ENCODE data around the gene SP3. TPM values are rescaled to one million over a fixed set of nuclear protein-coding genes. Genes with fewer than 3 reads are reported as not detected.

SP3 gene
- total RNA-seq, 2 experiments from 2014 or later: 101 TPM

DNA sequence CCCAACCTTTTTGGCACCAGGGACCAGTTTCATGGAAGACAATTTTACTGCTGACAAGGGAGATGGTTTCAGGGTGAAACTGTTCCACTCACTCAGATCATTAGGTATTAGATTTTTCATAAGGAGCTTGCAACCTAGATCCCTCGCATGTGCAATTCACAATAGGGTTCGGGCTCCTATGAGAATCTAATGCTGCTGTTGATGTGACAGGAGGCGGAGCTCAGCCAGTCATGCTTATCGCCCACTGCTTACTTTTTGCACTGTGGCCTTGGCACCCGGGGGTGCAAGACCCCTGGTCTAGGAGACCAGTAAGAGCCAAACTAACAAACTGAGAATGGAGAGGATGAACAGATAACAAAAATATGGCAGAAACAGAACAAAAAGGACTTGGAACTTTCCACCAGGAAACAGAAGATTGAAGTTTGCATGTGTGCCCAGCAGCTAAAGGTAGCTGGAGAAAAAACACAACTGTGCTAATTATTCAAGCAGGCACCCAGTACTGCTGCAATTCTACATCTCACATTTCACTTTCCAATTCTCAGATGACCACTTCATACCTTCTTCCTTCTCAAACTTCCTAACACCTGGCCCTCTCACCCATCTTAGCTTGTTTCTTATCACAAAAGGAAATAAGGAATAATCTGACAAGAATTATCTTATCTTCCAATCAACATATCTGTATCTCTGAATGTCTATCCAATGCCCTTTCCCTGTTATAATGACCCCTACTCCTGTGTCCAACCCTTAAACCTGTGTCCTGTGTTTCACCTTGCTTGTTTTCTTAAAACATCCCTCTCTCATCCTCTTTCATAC, 24.8 kb downstream of the SP3 start:
- no peak for DNase-seq
- POLR2A ChIA-PET: no interaction called here
- H3K4me3 Mint-ChIP-seq: no peak overlapping the region
- H3K36me3 Mint-ChIP-seq: peaks cover 34% of the 10 kb centered on the region
- H3K4me1 Mint-ChIP-seq: peaks cover 29% of the 10 kb centered on the region
- H3K27ac Mint-ChIP-seq: peak overlapping the region; percentile 24
- H3K9me3 Mint-ChIP-seq: peaks cover 1% of the 10 kb centered on the region
- H3K27me3 Mint-ChIP-seq: no peaks in the 10 kb centered on the region
- no peak for ATAC-seq (ENCODE audit: low read depth)

- no peaks in the 10 kb centered on the region for H3K27me3 Mint-ChIP-seq
- ATAC-seq (ENCODE audit: low read depth): no peak
- POLR2A ChIA-PET: no interaction called here
- H3K9me3 Mint-ChIP-seq: peaks cover 1% of the 10 kb centered on the region
- DNase-seq: no peak
- H3K36me3 Mint-ChIP-seq: peaks cover 34% of the 10 kb centered on the region
- H3K4me1 Mint-ChIP-seq: peaks cover 33% of the 10 kb centered on the region
- no peak overlapping the region for H3K27ac Mint-ChIP-seq
- no peak overlapping the region for H3K4me3 Mint-ChIP-seq
Measured at GRCh38 chr2:173938700-173939384, 26.3 kb downstream of the SP3 start.

GRCh38 chr2:173935305-173935704, 29.9 kb downstream of the SP3 start:
- Mint-ChIP-seq H3K4me3 (no peak overlapping the region), H3K4me1 (peaks cover 18% of the 10 kb centered on the region), H3K27ac (no peak overlapping the region), H3K36me3 (peaks cover 34% of the 10 kb centered on the region), H3K9me3 (peaks cover 3% of the 10 kb centered on the region), H3K27me3 (no peaks in the 10 kb centered on the region)
- POLR2A ChIA-PET: no interaction called here
- ATAC-seq (ENCODE audit: low read depth): no peak
- no peak for DNase-seq

DNA sequence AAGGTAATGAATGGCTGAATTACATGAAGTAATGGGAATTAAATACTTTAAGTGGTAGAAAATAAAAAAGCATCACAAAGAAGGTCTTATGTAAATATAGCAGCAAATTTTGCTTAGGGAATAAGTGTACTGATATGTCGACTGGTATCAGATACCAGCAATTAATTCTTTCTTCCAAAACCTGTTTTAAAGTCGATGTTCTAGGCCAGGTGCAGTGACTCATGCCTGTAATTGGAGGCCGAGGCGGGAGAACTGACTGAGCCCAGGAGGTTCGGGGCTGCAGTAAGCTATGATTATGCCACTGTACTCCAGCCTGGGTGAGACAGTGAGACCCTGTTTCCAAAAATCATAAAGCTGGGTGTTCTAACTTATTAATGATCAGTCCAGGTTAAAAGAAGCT, 30.3 kb downstream of the SP3 start:
- H3K9me3 Mint-ChIP-seq: peaks cover 3% of the 10 kb centered on the region
- H3K4me3 Mint-ChIP-seq: no peak overlapping the region
- DNase-seq (no peak), ATAC-seq (ENCODE audit: low read depth) (no peak)
- H3K27ac Mint-ChIP-seq: no peak overlapping the region
- peaks cover 33% of the 10 kb centered on the region for H3K36me3 Mint-ChIP-seq
- no peaks in the 10 kb centered on the region for H3K27me3 Mint-ChIP-seq
- POLR2A ChIA-PET: no interaction called here
- peaks cover 18% of the 10 kb centered on the region for H3K4me1 Mint-ChIP-seq

- no peak for DNase-seq
- Mint-ChIP-seq H3K27me3 (no peaks in the 10 kb centered on the region), H3K9me3 (peaks cover 5% of the 10 kb centered on the region), H3K27ac (no peak overlapping the region), H3K4me1 (peaks cover 20% of the 10 kb centered on the region), H3K36me3 (peaks cover 45% of the 10 kb centered on the region), H3K4me3 (no peak overlapping the region)
- ATAC-seq (ENCODE audit: low read depth): no peak
- POLR2A ChIA-PET: interaction anchor here (1.8 kb wide), 1 partner anchor 31 kb away, joined by 4 read pairs; no protein-coding TSS in a partner anchor
Measured at GRCh38 chr2:173931751-173932150, 33.4 kb downstream of the SP3 start.

GRCh38 chr2:173929441-173929840, 35.7 kb downstream of the SP3 start:
- Mint-ChIP-seq H3K27me3 (no peaks in the 10 kb centered on the region), H3K9me3 (peaks cover 5% of the 10 kb centered on the region), H3K4me3 (no peak overlapping the region), H3K36me3 (peaks cover 48% of the 10 kb centered on the region), H3K4me1 (peaks cover 18% of the 10 kb centered on the region), H3K27ac (no peak overlapping the region)
- POLR2A ChIA-PET: no interaction called here
- DNase-seq: no peak
- ATAC-seq (ENCODE audit: low read depth): no peak

DNA sequence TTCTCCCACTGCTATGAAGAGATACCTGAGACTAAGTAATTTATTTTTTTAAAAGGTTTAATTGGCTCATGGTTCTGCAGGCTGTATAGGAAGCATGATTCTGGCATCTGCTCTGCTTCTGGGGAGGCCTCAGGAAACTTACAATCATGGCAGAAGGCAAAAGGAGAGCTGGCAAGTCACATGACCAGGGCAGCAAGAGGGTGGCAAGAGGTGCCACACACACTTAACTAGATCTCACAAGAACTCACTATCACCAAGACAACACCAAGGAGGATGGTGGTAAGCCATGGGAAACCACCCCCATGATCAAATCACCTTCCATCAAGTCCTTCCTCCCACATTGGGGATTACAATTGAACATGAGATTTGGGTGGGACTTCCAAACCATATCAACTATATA, 38.3 kb downstream of the SP3 start:
- H3K4me1 Mint-ChIP-seq: peaks cover 24% of the 10 kb centered on the region
- ATAC-seq (ENCODE audit: low read depth) (no peak), DNase-seq (no peak)
- H3K9me3 Mint-ChIP-seq: peaks cover 5% of the 10 kb centered on the region
- POLR2A ChIA-PET: no interaction called here
- no peaks in the 10 kb centered on the region for H3K27me3 Mint-ChIP-seq
- no peak overlapping the region for H3K4me3 Mint-ChIP-seq
- H3K27ac Mint-ChIP-seq: no peak overlapping the region
- H3K36me3 Mint-ChIP-seq: peaks cover 44% of the 10 kb centered on the region

DNA sequence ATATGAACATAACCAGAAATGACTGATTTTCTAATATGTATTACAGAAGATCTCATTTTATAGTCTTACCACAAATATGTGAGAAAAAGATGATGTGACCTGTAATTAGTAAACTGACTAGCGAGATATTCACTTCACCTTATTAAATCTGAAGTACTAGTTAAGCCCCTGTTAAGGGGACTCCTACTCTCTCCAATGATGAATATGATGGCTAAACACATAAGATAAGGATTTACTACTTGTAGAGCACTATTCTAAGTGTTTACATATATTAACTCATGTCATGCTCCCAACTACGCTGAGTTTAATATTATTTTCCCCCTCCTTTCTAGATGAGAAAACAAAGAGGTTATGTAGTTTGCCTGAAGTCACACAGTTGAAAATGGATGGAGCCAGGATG, 40.9 kb downstream of the SP3 start:
- no peak for DNase-seq

DNA sequence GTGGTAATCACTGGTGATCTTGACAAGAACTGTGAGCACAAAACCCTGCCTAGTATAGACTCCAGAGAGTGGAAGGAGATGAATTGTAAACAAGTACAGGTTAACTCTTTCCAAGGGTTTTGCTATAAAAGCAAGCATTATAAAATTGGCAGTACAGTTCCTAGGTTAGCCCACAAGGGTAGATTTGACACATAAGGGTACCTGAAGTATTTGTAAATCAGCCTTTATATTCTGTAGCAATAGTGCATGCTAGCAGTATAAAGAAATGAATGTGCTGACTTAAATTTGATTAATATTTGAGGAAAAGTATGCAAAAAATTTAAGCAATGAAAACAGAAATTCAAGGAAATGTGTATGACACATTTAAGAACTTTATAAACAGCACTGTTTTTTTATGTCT, 42.4 kb downstream of the SP3 start:
- Mint-ChIP-seq H3K27me3 (no peaks in the 10 kb centered on the region), H3K4me1 (peaks cover 25% of the 10 kb centered on the region), H3K4me3 (no peak overlapping the region), H3K27ac (no peak overlapping the region), H3K36me3 (peaks cover 32% of the 10 kb centered on the region), H3K9me3 (no peaks in the 10 kb centered on the region)
- no peak for ATAC-seq (ENCODE audit: low read depth)
- DNase-seq: no peak
- POLR2A ChIA-PET: no interaction called here

More for the DNA sequence above, 40.9 kb downstream of the SP3 start:
- no peak for ATAC-seq (ENCODE audit: low read depth)
- Mint-ChIP-seq H3K27ac (no peak overlapping the region), H3K27me3 (no peaks in the 10 kb centered on the region), H3K4me3 (no peak overlapping the region), H3K4me1 (peaks cover 25% of the 10 kb centered on the region), H3K36me3 (peaks cover 34% of the 10 kb centered on the region), H3K9me3 (peaks cover 2% of the 10 kb centered on the region)
- POLR2A ChIA-PET: no interaction called here

- POLR2A ChIA-PET: no interaction called here
- Mint-ChIP-seq H3K4me1 (peaks cover 25% of the 10 kb centered on the region), H3K4me3 (no peak overlapping the region)
Measured at GRCh38 chr2:173922068-173922467, 43.1 kb downstream of the SP3 start.

DNA sequence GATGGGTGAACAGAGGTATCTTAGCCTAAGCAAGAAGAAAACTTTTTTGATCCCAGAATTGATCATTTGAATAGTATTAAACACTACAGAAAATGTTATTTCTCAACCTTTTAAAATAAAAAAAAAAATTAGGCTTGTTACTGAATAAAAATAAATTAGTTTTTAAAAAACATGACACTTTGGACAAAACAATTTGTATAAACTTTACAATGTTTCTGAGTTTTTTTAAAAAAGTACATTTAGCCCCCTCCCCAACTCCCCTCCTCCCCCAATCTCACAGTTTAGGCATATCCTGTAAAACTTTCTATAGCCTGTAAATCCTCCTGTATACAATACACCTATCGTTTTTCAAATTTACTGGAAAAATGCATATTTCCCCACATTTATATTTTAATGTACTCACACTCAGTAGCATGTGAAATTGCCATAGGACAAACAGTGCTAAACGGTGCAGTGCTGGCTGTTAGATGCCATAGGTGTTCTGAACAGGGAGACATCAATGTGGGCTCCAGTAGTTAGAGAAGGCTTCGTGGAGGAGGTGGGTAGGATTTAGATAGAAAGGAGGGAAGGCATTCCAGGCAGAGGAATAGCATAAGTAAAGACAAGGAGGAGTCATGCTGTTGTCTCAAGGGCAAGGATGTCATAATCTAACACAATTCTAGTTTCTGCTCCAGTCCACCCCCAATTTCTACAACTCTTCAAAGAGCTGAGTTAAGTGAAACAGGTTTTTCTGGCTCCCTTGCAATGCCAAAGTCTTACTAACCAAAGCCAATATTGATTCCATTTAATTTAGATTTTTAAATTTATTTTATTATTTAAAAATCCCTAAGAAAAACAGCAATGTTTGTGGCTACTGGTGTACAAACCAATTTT, 50.9 kb downstream of the SP3 start:
- peaks cover 15% of the 10 kb centered on the region for H3K4me1 Mint-ChIP-seq
- H3K27me3 Mint-ChIP-seq: no peaks in the 10 kb centered on the region
- H3K27ac Mint-ChIP-seq: no peak overlapping the region
- no peaks in the 10 kb centered on the region for H3K9me3 Mint-ChIP-seq
- H3K4me3 Mint-ChIP-seq: no peak overlapping the region
- H3K36me3 Mint-ChIP-seq: peaks cover 40% of the 10 kb centered on the region
- POLR2A ChIA-PET: no interaction called here
- DNase-seq (no peak), ATAC-seq (ENCODE audit: low read depth) (no peak)

More at GRCh38 chr2:173922068-173922467, 43.1 kb downstream of the SP3 start:
- ATAC-seq (ENCODE audit: low read depth) (no peak), DNase-seq (no peak)
- Mint-ChIP-seq H3K27ac (no peak overlapping the region), H3K36me3 (peaks cover 36% of the 10 kb centered on the region), H3K9me3 (no peaks in the 10 kb centered on the region), H3K27me3 (no peaks in the 10 kb centered on the region)

- POLR2A ChIA-PET: no interaction called here
- Mint-ChIP-seq H3K9me3 (no peaks in the 10 kb centered on the region), H3K27me3 (no peaks in the 10 kb centered on the region), H3K4me3 (no peak overlapping the region), H3K4me1 (peaks cover 6% of the 10 kb centered on the region), H3K36me3 (peaks cover 40% of the 10 kb centered on the region), H3K27ac (no peak overlapping the region)
- DNase-seq (no peak), ATAC-seq (ENCODE audit: low read depth) (no peak)
Measured at GRCh38 chr2:173909846-173910245, 55.3 kb downstream of the SP3 start.

GRCh38 chr2:173906626-173907025, 58.5 kb downstream of the SP3 start:
- Mint-ChIP-seq H3K27me3 (no peaks in the 10 kb centered on the region), H3K36me3 (peaks cover 35% of the 10 kb centered on the region), H3K4me1 (no peaks in the 10 kb centered on the region), H3K4me3 (no peak overlapping the region), H3K9me3 (no peaks in the 10 kb centered on the region), H3K27ac (no peak overlapping the region)
- POLR2A ChIA-PET: no interaction called here
- ATAC-seq (ENCODE audit: low read depth) (no peak), DNase-seq (no peak)

All from activated naive CD8-positive, alpha-beta T cell treated with anti-CD3 and anti-CD28 coated beads, Interleukin-2, amount 10 ng/mL, durations not matched to agents 7 days and 5 days (primary cell).